Liver (tissue), 9 donors: ENCODE measurements around the gene LDHB. TPM values are rescaled to one million over a fixed set of nuclear protein-coding genes. Genes with fewer than 3 reads are reported as not detected.

Experiments used
- DNase-seq: peaks from one replicate; pipeline ENCODE4 v3.0.0-alpha.2; 2017; ENCODE audit warnings: low spot score
- H3K27ac ChIP-seq, 2 donors: one replicate each; pipeline ENCODE4 v1.7.0; 2013; ENCODE audit warnings: inconsistent platforms in 2 of 2, low read length in 2 of 2, control low read depth in 1 of 2, low read depth in 1 of 2, mild to moderate bottlenecking in 1 of 2
- H3K27me3 ChIP-seq, 4 donors: one replicate each; pipeline versions ENCODE4 v1.6.1 to v1.7.0; 2013; ENCODE audit warnings: low read length in 3 of 4, inconsistent platforms in 1 of 4, mild to moderate bottlenecking in 1 of 4, moderate library complexity in 1 of 4; ENCODE audit not compliant: control insufficient read depth in 4 of 4, insufficient read depth in 4 of 4
- H3K36me3 ChIP-seq, 4 donors: one replicate each; pipeline versions ENCODE4 v1.6.1 to v1.7.0; 2013; ENCODE audit warnings: low read length in 3 of 4, mild to moderate bottlenecking in 3 of 4, low read depth in 1 of 4, moderate library complexity in 1 of 4; ENCODE audit not compliant: control insufficient read depth in 4 of 4, insufficient read depth in 3 of 4
- H3K4me1 ChIP-seq, 4 donors: one replicate each; pipeline versions ENCODE4 v1.6.1 to v1.7.0; 2013; ENCODE audit warnings: low read length in 3 of 4, mild to moderate bottlenecking in 3 of 4, moderate library complexity in 1 of 4; ENCODE audit not compliant: control insufficient read depth in 4 of 4, insufficient read depth in 4 of 4
- H3K4me3 ChIP-seq, 3 donors: one replicate each; pipeline versions ENCODE4 v1.6.1 to v1.7.0; 2013; ENCODE audit warnings: low read length in 3 of 3, control low read depth in 1 of 3, low read depth in 1 of 3, mild to moderate bottlenecking in 1 of 3
- H3K9ac ChIP-seq, 2 donors: one replicate each; pipeline ENCODE4 v1.7.0; 2013; ENCODE audit warnings: low read length in 2 of 2, mild to moderate bottlenecking in 2 of 2, moderate library complexity in 2 of 2, control low read depth in 1 of 2, low read depth in 1 of 2
- H3K9me3 ChIP-seq, 4 donors: one replicate each; pipeline versions ENCODE4 v1.6.1 to v1.7.0; 2013; ENCODE audit warnings: low read length in 3 of 4; ENCODE audit not compliant: control insufficient read depth in 4 of 4
- CTCF ChIP-seq: fragments of 150-350 bp; IDR thresholded peaks from 2 replicates; pipeline ENCODE4 v1.5.1; 2017; ENCODE audit warnings: improper control_type of control experiment, low read depth, low read length; ENCODE audit not compliant: missing input control
- EGR1 ChIP-seq, 2 donors: IDR thresholded peaks; 2 replicates each; pipeline ENCODE4 v1.6.1; 2016 to 2018; ENCODE audit warnings: antibody characterized with exemption in 2 of 2, low read depth in 2 of 2
- FOXA2 ChIP-seq: IDR thresholded peaks from 2 replicates; pipeline ENCODE4 v1.6.1; 2016; ENCODE audit warnings: antibody characterized with exemption
- GABPA ChIP-seq, 2 donors: IDR thresholded peaks in 1 of 2; conservative IDR thresholded peaks in 1 of 2; 2 replicates each; pipeline ENCODE4 v1.6.1; 2016; ENCODE audit warnings: antibody characterized with exemption in 2 of 2, mild to moderate bottlenecking in 1 of 2, moderate library complexity in 1 of 2
- HNF4A ChIP-seq, 2 donors: conservative IDR thresholded peaks; 2 replicates each; pipeline ENCODE4 v1.6.1; 2016; ENCODE audit warnings: antibody characterized with exemption in 2 of 2, mild to moderate bottlenecking in 2 of 2
- HNF4G ChIP-seq: IDR thresholded peaks from 2 replicates; pipeline ENCODE4 v1.6.1; 2016; ENCODE audit warnings: antibody characterized with exemption
- JUND ChIP-seq, 2 donors: IDR thresholded peaks; 2 replicates each; pipeline ENCODE4 v1.6.1; 2016; ENCODE audit warnings: antibody characterized with exemption in 2 of 2
- MAX ChIP-seq: IDR thresholded peaks from 2 replicates; pipeline ENCODE4 v1.6.1; 2016; ENCODE audit warnings: antibody characterized with exemption
- NR2F2 ChIP-seq: IDR thresholded peaks from 2 replicates; pipeline ENCODE4 v1.6.1; 2016; ENCODE audit warnings: antibody characterized with exemption
- RAD21 ChIP-seq, 2 donors: IDR thresholded peaks; 2 replicates each; pipeline ENCODE4 v1.6.1; 2016; ENCODE audit warnings: antibody characterized with exemption in 2 of 2, mild to moderate bottlenecking in 2 of 2
- REST ChIP-seq: IDR thresholded peaks from 2 replicates; pipeline ENCODE4 v1.6.1; 2016; ENCODE audit warnings: antibody characterized with exemption, mild to moderate bottlenecking
- RXRA ChIP-seq, 2 donors: IDR thresholded peaks; 2 replicates each; pipeline ENCODE4 v1.6.1; 2017 to 2018; ENCODE audit warnings: antibody characterized with exemption in 2 of 2, mild to moderate bottlenecking in 1 of 2
- TAF1 ChIP-seq: conservative IDR thresholded peaks from 2 replicates; pipeline ENCODE4 v1.6.1; 2016; ENCODE audit warnings: antibody characterized with exemption, mild to moderate bottlenecking
- YY1 ChIP-seq: IDR thresholded peaks from 2 replicates; pipeline ENCODE4 v1.6.1; 2016; ENCODE audit warnings: antibody characterized with exemption, mild to moderate bottlenecking
- ZBTB33 ChIP-seq: IDR thresholded peaks from 2 replicates; pipeline ENCODE4 v1.6.1; 2016; ENCODE audit warnings: antibody characterized with exemption
- WGBS: extraction: QIAGEN DNeasy Blood & Tissue Kit; methylation state at CpG from one replicate; pipeline ENCODE4 v1.1.7; 2013; 5-methylcytosine and 5-hydroxymethylcytosine counted together
- polyA plus RNA-seq, 2 donors: library from polyadenylated mRNA; stranded (reverse) in 1 of 2; unstranded in 1 of 2; fragments of 200-250 nt in 1 of 2; fragments of >200 nt in 1 of 2; fragmentation: Nextera tagmentation in 1 of 2; extraction: Ambion mirVana in 1 of 2; gene quantifications; one replicate each; pipeline versions ENCODE4 v1.2.1 to v1.2.3, GENCODE V29; 2013 to 2015
- total RNA-seq, 2 donors: library from RNA; depleted of rRNA; stranded (reverse); fragments of >200 nt; gene quantifications; one replicate each; pipeline ENCODE4 v1.2.3, GENCODE V29; 2014
- donor health status: healthy.
- donor health status: healthy.
- donor health status: healthy.
- donor health status: healthy.
- donor health status: healthy.

Gene LDHB
- total and polyA plus RNA-seq, 4 donors, result 20.9 to 99.7 (median 42.3) TPM

GRCh38 chr12:21696625-21697024 is 39.0 kb upstream of the LDHB start:
- Histone ChIP-seq H3K4me3 (no peak overlapping the region), H3K27ac (no peak overlapping the region), H3K27me3 (no peaks in the 10 kb centered on the region), H3K4me1 (peaks cover 0 to 4% (median 0%) of the 10 kb centered on the region in 4 donors), H3K36me3 (no peaks in the 10 kb centered on the region), H3K9me3 (no peaks in the 10 kb centered on the region), H3K9ac (no peak overlapping the region)
- no peak for DNase-seq
- TF ChIP-seq HNF4G (no peak), EGR1 (IDR thresholded peaks at IDR 0.05; ENCODE audit: low read depth in 2 of 2) (no peak), MAX (no peak), RXRA (IDR thresholded peaks at IDR 0.05) (no peak), YY1 (no peak), NR2F2 (no peak), REST (no peak), TAF1 (no peak), CTCF (no peak), RAD21 (IDR thresholded peaks at IDR 0.05) (no peak), HNF4A (conservative IDR thresholded peaks at IDR 0.05) (no peak), FOXA2 (no peak)

GRCh38 chr12:21695986-21696385 is 38.3 kb upstream of the LDHB start:
- H3K9ac ChIP-seq, result no peak overlapping the region
- peaks cover 0 to 4% (median 0%) of the 10 kb centered on the region in 4 donors for H3K4me1 ChIP-seq
- H3K27ac ChIP-seq, result no peak overlapping the region
- H3K4me3 ChIP-seq, result no peak overlapping the region
- 85% methylated on average over 2 of the region's 2 CpGs for WGBS
- H3K36me3 ChIP-seq, result no peaks in the 10 kb centered on the region
- no peak for TF ChIP-seq JUND (IDR thresholded peaks at IDR 0.05)
- TF ChIP-seq GABPA (IDR thresholded peaks at IDR 0.05 in 1 of 2, conservative IDR thresholded peaks at IDR 0.05 in 1 of 2), result no peak
- TF ChIP-seq REST, result no peak
- TF ChIP-seq ZBTB33, result no peak
- H3K9me3 ChIP-seq, result no peaks in the 10 kb centered on the region
- DNase-seq, result no peak
- H3K27me3 ChIP-seq, result no peaks in the 10 kb centered on the region
